GM18498 (cell line): ENCODE data around the gene SCAPER.

Source experiments
- ATAC-seq: cut with Tn5 transposase; IDR thresholded peaks from one replicate; pipeline ENCODE4 v1.9.1; 2021; ENCODE audit warnings: mild to moderate bottlenecking, moderate library complexity; ENCODE audit not compliant: unreplicated experiment

Gene SCAPER

GRCh38 chr15:76376029-76376428 is 529.1 kb downstream of the SCAPER start:
- no peak for ATAC-seq

- no peak for ATAC-seq
These were observed 537.0 kb downstream of the SCAPER start for GRCh38 chr15:76368122-76368621.

GRCh38 chr15:76366714-76367113 is 538.4 kb downstream of the SCAPER start:
- no peak for ATAC-seq

GRCh38 chr15:76363251-76363650 is 541.9 kb downstream of the SCAPER start:
- ATAC-seq, result no peak

- ATAC-seq, result no peak
These were observed 544.7 kb downstream of the SCAPER start for GRCh38 chr15:76360416-76360815.

- ATAC-seq, result no peak
These were observed 546.0 kb downstream of the SCAPER start for GRCh38 chr15:76359152-76359551.

GRCh38 chr15:76358453-76358852 is 546.7 kb downstream of the SCAPER start:
- ATAC-seq, result no peak

GRCh38 chr15:76354823-76355440 is 550.2 kb downstream of the SCAPER start:
- no peak for ATAC-seq

- ATAC-seq, result no peak
These were observed 551.2 kb downstream of the SCAPER start for GRCh38 chr15:76353903-76354302.

GRCh38 chr15:76353023-76353577 is 552.0 kb downstream of the SCAPER start:
- ATAC-seq, result no peak

- no peak for ATAC-seq
These were observed 555.7 kb downstream of the SCAPER start for GRCh38 chr15:76349301-76350070.

GRCh38 chr15:76347482-76348055 is 557.6 kb downstream of the SCAPER start:
- ATAC-seq, result no peak

- peak; percentile 32 for ATAC-seq
These were observed 558.3 kb downstream of the SCAPER start for GRCh38 chr15:76346669-76347481.

- ATAC-seq, result peak; percentile 47
These were observed 559.1 kb downstream of the SCAPER start for GRCh38 chr15:76345880-76346668.

GRCh38 chr15:76345583-76345879 is 559.6 kb downstream of the SCAPER start:
- no peak for ATAC-seq

- no peak for ATAC-seq
These were observed 560.1 kb downstream of the SCAPER start for GRCh38 chr15:76344893-76345582.

- ATAC-seq, result no peak
These were observed 561.7 kb downstream of the SCAPER start for GRCh38 chr15:76343313-76343996.

- no peak for ATAC-seq
These were observed 562.5 kb downstream of the SCAPER start for GRCh38 chr15:76342382-76343201.
